ENCODE results near the gene FGF8.

FGF8 gene

DNA sequence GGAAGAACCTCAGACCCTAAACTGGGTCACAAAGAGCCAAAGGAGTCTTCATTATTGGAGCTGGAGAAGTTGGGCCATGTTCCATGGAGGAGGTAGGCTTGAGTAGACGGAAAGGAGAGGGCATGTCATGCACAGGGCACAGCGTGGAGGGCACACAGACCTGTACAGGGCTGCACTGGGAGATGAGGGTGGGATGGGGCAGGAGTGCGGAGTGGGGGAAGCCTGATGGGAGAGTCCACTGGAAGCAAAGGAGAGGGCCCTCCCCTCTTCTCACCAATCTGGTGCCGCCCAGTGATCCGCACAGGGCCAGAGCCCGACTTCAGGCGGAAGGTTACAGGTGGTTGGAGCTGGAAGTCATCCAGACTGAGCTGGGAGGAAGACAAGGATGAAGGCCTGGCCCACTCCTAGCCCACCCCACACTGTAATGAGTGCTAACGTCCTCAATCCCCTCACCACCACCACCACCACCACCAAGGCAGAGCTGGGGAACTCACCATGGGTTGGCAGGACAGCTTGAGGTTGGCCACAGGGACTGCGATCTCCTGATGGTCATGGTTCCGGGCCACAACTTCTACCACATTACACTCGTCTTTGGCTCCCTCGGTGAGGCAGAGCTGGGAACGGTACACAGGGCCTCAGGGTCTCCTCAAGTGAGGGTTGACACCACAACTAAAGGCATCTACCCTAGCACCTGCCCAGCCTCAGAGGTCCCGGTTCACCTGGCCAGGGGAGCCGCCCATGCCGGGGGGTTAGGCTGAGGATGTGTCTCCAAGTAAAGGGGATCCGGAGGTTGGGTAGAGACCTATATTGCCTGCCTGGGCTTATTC lies 6.3 kb upstream of the FGF8 start:
- no peak for DNase-seq (ENCODE audit: low read depth)

DNA sequence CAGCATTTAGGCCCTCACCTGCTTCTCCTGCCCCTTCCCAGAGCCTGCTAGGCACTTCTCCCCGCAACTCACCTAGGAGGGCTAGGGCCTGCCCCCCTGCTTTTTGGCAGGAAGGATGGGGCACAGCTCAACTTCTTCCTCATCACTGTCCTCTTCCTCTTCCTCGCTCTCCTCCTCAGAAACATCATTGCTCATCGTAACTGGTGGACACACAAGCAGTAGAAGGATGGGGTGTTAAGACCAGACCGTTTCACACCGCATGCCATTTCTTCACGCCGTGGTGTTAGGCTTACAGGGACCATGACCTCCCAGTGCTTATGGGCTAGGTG lies 5.7 kb upstream of the FGF8 start:
- no peak for DNase-seq (ENCODE audit: low read depth)

GRCh38 chr10:101780818-101781654 lies 5.1 kb upstream of the FGF8 start:
- peak; percentile 39 for DNase-seq (ENCODE audit: low read depth)

DNA sequence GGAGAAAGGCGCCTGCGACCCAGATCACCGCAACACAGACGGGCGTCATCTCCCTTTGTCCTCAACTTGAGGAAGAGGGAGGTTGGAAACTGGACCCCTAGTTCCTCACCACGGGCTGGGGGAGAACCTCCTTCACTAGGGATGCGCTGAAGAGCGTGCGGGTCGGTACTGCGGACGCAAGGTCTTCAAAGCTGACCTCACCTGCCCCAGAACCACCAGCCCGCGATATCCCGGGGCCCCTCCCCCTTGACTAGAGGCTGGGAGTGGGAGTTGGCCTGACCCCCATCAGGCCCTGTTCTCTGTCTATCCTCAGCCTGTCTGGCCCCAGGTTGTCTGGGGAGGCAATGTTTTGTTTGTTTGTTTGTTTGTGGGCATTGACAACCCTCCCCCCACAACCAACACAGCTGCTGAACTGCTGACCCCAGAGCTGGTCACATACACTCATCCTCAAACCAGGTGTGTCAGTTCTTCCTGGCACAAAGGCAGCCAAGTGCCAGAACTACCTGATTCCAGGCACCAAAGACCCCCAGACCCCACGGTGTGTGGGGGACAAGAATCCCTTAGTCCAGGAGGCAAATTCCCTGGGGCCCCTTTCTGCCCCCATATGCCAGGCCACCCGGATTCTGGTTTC lies 4.4 kb upstream of the FGF8 start:
- no peak for DNase-seq (ENCODE audit: low read depth)

- DNase-seq (ENCODE audit: low read depth), result peak; percentile 54
Measured at GRCh38 chr10:101779544-101780186, 3.8 kb upstream of the FGF8 start.

DNA sequence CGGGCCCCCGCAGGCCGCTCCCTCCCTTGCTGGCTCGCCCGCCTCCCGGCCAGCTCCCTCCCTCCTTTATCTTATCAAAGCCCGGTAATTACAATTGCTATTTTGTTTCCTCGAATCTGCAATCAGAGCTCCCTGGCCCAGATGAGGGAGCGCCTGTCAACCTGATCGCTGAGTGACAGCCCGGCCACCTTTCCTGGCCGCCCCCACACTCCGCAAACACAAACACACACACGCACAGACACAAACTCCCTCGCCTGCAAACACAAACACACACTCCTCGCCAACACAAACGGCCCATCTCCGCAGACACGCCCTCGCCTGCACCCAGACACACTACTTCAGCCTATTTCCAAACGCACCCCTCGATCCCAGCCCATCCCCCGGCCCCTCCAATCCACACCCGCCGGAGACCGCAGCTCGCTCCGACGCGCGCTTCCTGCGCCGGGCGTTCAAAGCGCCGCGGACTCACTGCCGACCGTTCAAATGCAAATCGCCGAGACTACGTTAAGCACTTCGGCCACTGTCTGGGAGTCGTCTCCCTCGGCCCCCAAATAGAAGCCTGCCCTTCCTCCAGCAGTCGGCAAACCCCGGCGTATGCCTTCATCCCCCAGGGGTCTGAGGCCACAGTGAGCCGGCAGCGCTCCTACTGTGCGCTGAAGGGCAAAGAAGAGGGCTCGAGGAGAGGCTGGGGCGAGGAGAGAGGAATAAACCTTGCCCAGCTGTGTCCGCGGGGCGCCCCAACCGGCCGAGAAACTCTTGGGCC lies 3.0 kb upstream of the FGF8 start:
- no peak for DNase-seq (ENCODE audit: low read depth)

- no peak for DNase-seq (ENCODE audit: low read depth)
Measured at GRCh38 chr10:101778151-101778780, 2.4 kb upstream of the FGF8 start.

- DNase-seq (ENCODE audit: low read depth), result no peak
Measured at GRCh38 chr10:101777619-101778145, 1.8 kb upstream of the FGF8 start.

- DNase-seq (ENCODE audit: low read depth), result no peak
Measured at GRCh38 chr10:101776161-101776817, 375 bp upstream of the FGF8 start.

DNA sequence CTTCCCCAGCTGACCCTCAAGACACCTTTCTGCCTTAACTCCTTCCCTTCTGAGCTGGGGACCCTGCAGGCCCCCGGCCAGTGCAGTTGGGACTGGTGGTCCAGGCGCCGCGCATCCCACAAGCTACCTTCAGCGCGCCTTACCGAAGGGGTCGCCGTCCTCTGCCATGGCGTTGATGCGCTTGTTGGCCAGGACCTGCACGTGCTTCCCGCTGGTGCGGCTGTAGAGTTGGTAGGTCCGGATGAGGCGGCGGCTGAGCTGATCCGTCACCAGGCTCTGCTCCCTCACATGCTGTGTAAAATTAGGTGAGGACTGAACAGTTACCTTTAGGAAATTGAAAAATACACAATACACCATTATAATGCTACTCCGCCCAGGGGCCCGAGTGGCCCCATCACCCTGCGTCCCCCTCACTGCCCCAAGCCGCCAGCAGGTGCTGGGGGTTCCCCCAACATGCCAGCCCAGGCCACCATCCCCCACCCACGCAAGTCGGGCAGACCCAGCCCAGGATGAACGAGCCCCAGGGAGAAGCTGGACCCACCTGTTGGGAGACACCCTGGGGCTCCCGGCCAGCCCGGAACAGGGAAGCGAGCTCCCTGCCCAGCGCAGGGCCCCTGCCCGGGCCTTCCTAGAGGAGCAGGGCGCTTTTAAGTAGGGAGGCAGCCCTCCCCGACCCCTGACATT lies 1.2 kb downstream of the FGF8 start:
- no peak for DNase-seq (ENCODE audit: low read depth)

- no peak for DNase-seq (ENCODE audit: low read depth)
Measured at GRCh38 chr10:101773923-101774588, 1.9 kb downstream of the FGF8 start.

DNA sequence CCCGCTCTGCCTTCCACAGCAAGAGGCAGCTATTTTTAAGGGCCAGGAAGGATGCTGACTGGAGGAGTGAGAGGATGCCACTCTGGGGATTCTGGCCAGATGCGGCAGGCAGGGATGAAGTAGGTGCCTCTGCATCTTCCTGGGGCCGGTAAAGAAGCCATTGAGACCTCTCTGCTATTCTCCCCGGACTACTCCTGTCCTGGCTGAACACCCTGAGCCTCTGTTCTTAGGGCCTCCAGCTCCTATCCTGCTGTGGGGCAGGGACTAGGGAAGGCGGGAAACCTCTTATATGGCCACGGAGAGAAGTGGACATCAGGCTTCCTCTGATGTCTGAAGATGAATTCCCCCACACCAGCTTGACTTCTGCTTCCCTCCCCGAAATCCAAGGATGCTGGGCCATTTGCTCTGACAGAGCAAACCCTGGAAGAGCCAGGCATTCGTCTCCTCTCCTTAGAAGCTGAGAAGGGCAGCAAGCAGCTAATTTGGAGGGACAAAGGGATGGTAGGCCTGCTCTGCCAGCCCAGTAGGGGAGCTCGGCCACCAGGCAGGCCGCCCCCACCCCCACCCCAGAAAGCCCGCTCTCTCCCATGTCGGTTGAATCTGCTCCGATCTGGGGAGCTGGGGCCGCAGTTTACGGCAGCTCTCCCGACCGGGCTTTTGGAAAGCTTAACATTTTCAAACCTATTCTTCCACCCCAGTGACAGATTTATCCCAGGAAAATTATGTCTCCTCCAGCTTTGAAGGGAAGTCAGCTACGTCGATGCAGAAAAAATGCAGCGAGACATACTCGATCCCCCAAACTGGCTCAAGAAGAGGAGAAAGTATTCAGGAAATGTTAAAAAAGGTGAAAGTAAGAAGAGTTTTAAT lies 2.8 kb downstream of the FGF8 start:
- DNase-seq (ENCODE audit: low read depth), result no peak

DNA sequence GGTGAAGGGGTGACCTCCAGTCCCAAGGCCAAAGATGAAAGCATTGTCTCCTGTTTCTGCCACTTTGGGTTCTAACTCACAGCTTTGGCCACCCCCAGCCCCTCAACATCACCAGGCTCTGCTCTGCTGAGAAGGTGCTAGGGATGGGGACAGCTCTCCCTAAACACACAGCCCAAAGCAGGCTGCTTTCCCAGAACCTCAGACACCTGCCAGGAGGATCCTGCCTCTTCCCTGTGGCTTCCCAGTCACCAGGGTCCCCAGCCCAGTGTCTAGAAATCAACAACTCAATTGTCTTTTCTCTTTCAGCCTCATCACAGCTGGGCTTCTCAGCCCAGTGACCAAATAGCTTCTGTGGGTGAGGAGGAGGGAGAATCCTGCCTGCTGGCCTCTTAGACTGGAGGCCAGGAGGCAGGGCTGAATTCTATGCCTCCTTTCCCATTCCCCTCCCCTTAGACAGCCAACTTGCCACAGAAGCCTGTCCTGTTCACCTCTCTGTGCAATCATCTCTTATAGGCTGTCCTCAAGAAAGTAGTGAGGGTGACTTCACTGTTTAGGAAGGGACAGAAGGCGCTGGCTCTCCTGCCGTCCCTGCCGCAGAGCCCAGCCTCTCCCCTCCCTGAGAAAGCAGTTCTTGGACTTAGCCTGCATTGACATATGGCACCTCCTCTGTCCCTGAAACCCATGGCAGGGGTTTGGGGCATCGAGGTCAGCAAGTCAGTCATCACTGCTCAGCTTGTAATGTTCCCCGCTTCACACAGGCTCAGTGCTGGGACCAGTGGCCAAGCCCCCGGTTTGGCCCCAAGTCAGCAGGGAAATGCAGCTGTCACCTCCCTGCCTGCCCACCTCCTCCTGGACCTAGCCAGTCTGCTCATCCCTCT lies 3.7 kb downstream of the FGF8 start:
- no peak for DNase-seq (ENCODE audit: low read depth)

- DNase-seq (ENCODE audit: low read depth), result no peak
Measured at GRCh38 chr10:101771380-101771779, 4.5 kb downstream of the FGF8 start.

GRCh38 chr10:101770331-101771215 lies 5.3 kb downstream of the FGF8 start:
- DNase-seq (ENCODE audit: low read depth), result no peak

- DNase-seq (ENCODE audit: low read depth), result no peak
Measured at GRCh38 chr10:101769541-101770180, 6.3 kb downstream of the FGF8 start.
